K562 (cell line): ENCODE measurements around the gene KCNQ2. TPM values are rescaled to one million over a fixed set of nuclear protein-coding genes. Genes with fewer than 3 reads are reported as not detected.
A peak's percentile ranks its signal among the peaks of the same experiment; 100 is the strongest.

Experiments
- ATAC-seq: fragments of 200-7000 bp; cut with Tn5 transposase; 3 replicates; pipeline ENCODE4 v1.9.1; 2020; ENCODE audit warnings: moderate library complexity
- BruUV-seq: library from RNA; stranded (reverse); fragments of 400-500 nt; replicated peaks from 2 replicates; lab custom pipeline; 2021; lab: Mats Ljungman, UMichigan
- CTCF ChIA-PET: fragments of 300-600 bp; formaldehyde crosslinking; extraction: SDS; loops from one replicate; lab custom pipeline; 2021; ENCODE audit warnings: low intra/inter-chr PET ratio; lab: Yijun Ruan, JAX
- POLR2A ChIA-PET: fragments of 300-600, 350-650 bp; sonication (Branson Sonifier 250); formaldehyde crosslinking; extraction: SDS; loops from one replicate; lab custom pipeline; 2021; ENCODE audit warnings: antibody characterized with exemption, inconsistent platforms; lab: Yijun Ruan, JAX
- DNase-seq, 4 experiments: peaks; one replicate each; pipeline versions ENCODE4 v3.0.0 to v3.0.0-alpha.2; 2011 to 2018; ENCODE audit warnings: low spot score in 3 of 4, mixed read lengths in 3 of 4; ENCODE audit errors: extremely low read depth in 1 of 4
- FAIRE-seq: peaks from 2 replicates; lab custom pipeline; 2011; peaks lifted over from hg19 to GRCh38; lab: Jason Lieb, UNC
- H2AFZ ChIP-seq: 2 replicates; pipeline ENCODE4 v1.6.0; 2011; ENCODE audit warnings: low read depth, low read length, control low read depth, inconsistent platforms
- H3K27ac ChIP-seq: fragments of 200-600 bp; 3 replicates; pipeline ENCODE4 v1.8.0; 2011; ENCODE audit warnings: low read depth, mild to moderate bottlenecking, control low read depth, inconsistent platforms, low read length, moderate library complexity, mixed read lengths; ENCODE audit errors: extremely low read depth
- H3K27me3 ChIP-seq, 2 experiments: fragments of 300-600 bp in 1 of 2; 2 replicates in 1 of 2; 3 replicates in 1 of 2; pipeline versions ENCODE4 v1.6.0 to v1.8.0; 2011; ENCODE audit warnings: inconsistent platforms in 2 of 2, low read length in 2 of 2, mild to moderate bottlenecking in 1 of 2, mixed read lengths in 1 of 2, moderate library complexity in 1 of 2; ENCODE audit not compliant: control insufficient read depth in 2 of 2, insufficient read depth in 2 of 2
- H3K36me3 ChIP-seq: fragments of 300-600 bp; 3 replicates; pipeline ENCODE4 v1.8.0; 2011; ENCODE audit warnings: mild to moderate bottlenecking, low read length, inconsistent platforms; ENCODE audit not compliant: control insufficient read depth, insufficient read depth
- H3K4me1 ChIP-seq, 2 experiments: fragments of 200-600 bp in 1 of 2; replicated peaks in 1 of 2; 2 replicates in 1 of 2; 3 replicates in 1 of 2; pipeline versions ENCODE4 v1.5.1 to v1.8.0; 2011; ENCODE audit warnings: inconsistent platforms in 2 of 2, low read length in 2 of 2, mild to moderate bottlenecking in 1 of 2, mixed read lengths in 1 of 2, moderate library complexity in 1 of 2; ENCODE audit not compliant: control insufficient read depth in 2 of 2, insufficient read depth in 2 of 2
- H3K4me2 ChIP-seq: 2 replicates; pipeline ENCODE4 v1.6.1; 2011; ENCODE audit warnings: low read length, control low read depth, inconsistent platforms, mixed read lengths; ENCODE audit not compliant: insufficient read depth
- H3K4me3 ChIP-seq: fragments of 200-600 bp; sonication (generic), shearing (Covaris generic); 2 replicates; pipeline ENCODE4 v1.5.1; 2016; ENCODE audit warnings: control low read depth, inconsistent platforms
- H3K79me2 ChIP-seq: fragments of 200-600 bp; 3 replicates; pipeline ENCODE4 v1.8.0; 2011; ENCODE audit warnings: low read length, inconsistent platforms; ENCODE audit not compliant: control insufficient read depth, insufficient read depth
- H3K9ac ChIP-seq, 2 experiments: 2 replicates each; pipeline versions ENCODE4 v1.6.0 to v1.6.1; 2011; ENCODE audit warnings: low read depth in 2 of 2, low read length in 2 of 2, control low read depth in 1 of 2, inconsistent platforms in 1 of 2, mild to moderate bottlenecking in 1 of 2, mixed read lengths in 1 of 2; ENCODE audit not compliant: insufficient read depth in 1 of 2
- H3K9me1 ChIP-seq: one replicate; pipeline ENCODE4 v1.6.0; 2011; ENCODE audit warnings: inconsistent platforms, mild to moderate bottlenecking, low read length, moderate library complexity; ENCODE audit not compliant: control insufficient read depth, insufficient read depth
- H3K9me3 ChIP-seq: replicated peaks from 2 replicates; pipeline ENCODE4 v1.5.1; 2011; ENCODE audit warnings: low read depth, low read length, inconsistent platforms; ENCODE audit not compliant: control insufficient read depth, insufficient read depth
- H4K20me1 ChIP-seq: replicated peaks from 2 replicates; pipeline ENCODE4 v1.6.1; 2011; ENCODE audit warnings: low read length, inconsistent platforms, mixed read lengths; ENCODE audit not compliant: control insufficient read depth, insufficient read depth
- ATF1 ChIP-seq, 2 experiments: fragments of 450-650 bp in 1 of 2; IDR thresholded peaks; 2 replicates each; pipeline ENCODE4 v1.6.1; 2016; ENCODE audit warnings: missing compliant biosample characterization in 1 of 2, missing genetic modification characterization in 1 of 2
- EHMT2 ChIP-seq: fragments of 450-650 bp; IDR thresholded peaks from 2 replicates; pipeline ENCODE4 v1.6.1; 2018; ENCODE audit warnings: antibody characterized with exemption
- GABPA ChIP-seq: fragments of 200-800 bp; sonication (Bioruptor generic); conservative IDR thresholded peaks from 2 replicates; pipeline ENCODE4 v1.6.1; 2016; ENCODE audit warnings: low read depth, missing genetic modification characterization, missing compliant biosample characterization
- HNRNPH1 ChIP-seq: fragments of 200-400 bp; formaldehyde crosslinking; optimal IDR thresholded peaks from 2 replicates; pipeline ENCODE3; 2017; ENCODE audit warnings: low read depth, mild to moderate bottlenecking, low read length, moderate library complexity
- KHSRP ChIP-seq: fragments of 450-650 bp; IDR thresholded peaks from 2 replicates; pipeline ENCODE4 v1.6.1; 2017
- NFIC ChIP-seq: fragments of 450-650 bp; IDR thresholded peaks from 2 replicates; pipeline ENCODE4 v1.6.1; 2017; ENCODE audit warnings: mild to moderate bottlenecking, inconsistent platforms
- NKRF ChIP-seq: fragments of 450-650 bp; IDR thresholded peaks from 2 replicates; pipeline ENCODE4 v1.6.1; 2016; ENCODE audit warnings: borderline replicate concordance
- ZNF253 ChIP-seq: fragments of 250-450 bp; sonication (Bioruptor Pico); conservative IDR thresholded peaks from 2 replicates; pipeline ENCODE4 v1.6.1; 2021; ENCODE audit warnings: mild to moderate bottlenecking
- WGBS: fragments of 100-300 bp; shearing (Covaris generic); methylation state at CpG from one replicate; pipeline ENCODE4 v1.1.6; 2016; ENCODE audit warnings: low coverage, mixed read lengths; ENCODE audit not compliant: insufficient coverage; ENCODE audit errors: missing lambda C conversion rate; 5-methylcytosine and 5-hydroxymethylcytosine counted together
- in situ Hi-C: fragments of 300-500 bp; cut with MboI; formaldehyde crosslinking; loops from 4 replicates; pipeline ENCODE4 v1.15.0; 2018; ENCODE audit warnings: inconsistent platforms, mixed read lengths
- intact Hi-C: fragments of 100-400 bp; cut with micrococcal nuclease; formaldehyde crosslinking; loops from 2 replicates; pipeline ENCODE4 v1.14.2; 2022
- polyA plus RNA-seq, 8 experiments: library from polyadenylated mRNA; depleted of rRNA in 4 of 8; stranded (reverse) in 5 of 8; unstranded in 3 of 8; fragments of >200 nt; fragmentation: Nextera tagmentation in 2 of 8; fragmentation: Illumina TruSeq in 1 of 8; extraction: Ambion mirVana in 2 of 8; extraction: Trizol in 1 of 8; gene quantifications; 2 replicates each; pipeline versions ENCODE4 v1.2.1 to v1.2.3, GENCODE V29; 2011 to 2014; ENCODE audit warnings: inconsistent platforms in 1 of 8, missing spikeins in 1 of 8
- total RNA-seq, 7 experiments: library from RNA; depleted of rRNA in 6 of 7; stranded (reverse); fragments of >200 nt in 6 of 7; fragmentation: Illumina TruSeq in 2 of 7; extraction: Trizol in 2 of 7; gene quantifications; 2 replicates each; pipeline versions ENCODE4 v1.2.1 to v1.2.3, GENCODE V29; 2011 to 2021; ENCODE audit warnings: low replicate concordance in 1 of 7
- TF ChIP-seq, protein P1 (sequence below): fragments of 450-650 bp; IDR thresholded peaks from 2 replicates; pipeline ENCODE4 v1.6.1; 2016; ENCODE audit warnings: low read depth, mild to moderate bottlenecking, moderate library complexity
- TF ChIP-seq, protein P2 (sequence below): fragments of 450-650 bp; conservative IDR thresholded peaks from 2 replicates; pipeline ENCODE4 v1.6.1; 2016; ENCODE audit warnings: missing genetic modification characterization, low read depth, mild to moderate bottlenecking, missing compliant biosample characterization, moderate library complexity

The KCNQ2 gene
- total and polyA plus RNA-seq, 9 of the 15 experiments (the other 6 are each of a cell fraction or from before 2014, with no cell fraction given) = 0.13 to 0.16 TPM; not detected in 7

- TF ChIP-seq KHSRP = no peak
- TF ChIP-seq ATF1 (CRISPR knock-in tag; IDR thresholded peaks at IDR 0.05) = no peak
- TF ChIP-seq ATF1 (tag; IDR thresholded peaks at IDR 0.05) = no peak
- no peak for TF ChIP-seq GABPA
- TF ChIP-seq EHMT2 = no peak
- TF ChIP-seq, protein P1, sequence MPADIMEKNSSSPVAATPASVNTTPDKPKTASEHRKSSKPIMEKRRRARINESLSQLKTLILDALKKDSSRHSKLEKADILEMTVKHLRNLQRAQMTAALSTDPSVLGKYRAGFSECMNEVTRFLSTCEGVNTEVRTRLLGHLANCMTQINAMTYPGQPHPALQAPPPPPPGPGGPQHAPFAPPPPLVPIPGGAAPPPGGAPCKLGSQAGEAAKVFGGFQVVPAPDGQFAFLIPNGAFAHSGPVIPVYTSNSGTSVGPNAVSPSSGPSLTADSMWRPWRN = no peak
- TF ChIP-seq, all 486 proteins: peak for 0
Observed at GRCh38 chr20:63491078-63491477, 18.6 kb upstream of the KCNQ2 start (continued).

DNA sequence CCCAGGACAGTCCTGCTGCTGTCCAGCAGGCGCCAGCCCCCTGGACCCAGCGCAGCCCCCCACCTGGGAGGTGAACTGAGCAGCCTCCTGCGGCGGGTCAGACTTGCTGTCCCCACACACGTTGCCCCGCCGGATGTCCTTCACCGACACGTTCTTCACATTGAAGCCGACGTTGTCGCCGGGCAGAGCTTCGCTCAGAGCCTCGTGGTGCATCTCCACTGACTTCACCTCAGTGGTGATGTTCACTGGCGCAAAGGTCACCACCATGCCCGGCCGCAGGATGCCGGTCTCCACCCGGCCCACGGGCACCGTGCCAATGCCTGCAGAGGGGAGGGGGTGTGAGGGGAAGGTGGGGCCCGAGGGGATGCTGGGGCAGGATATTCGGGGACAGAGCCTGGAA, 18.0 kb upstream of the KCNQ2 start:
- Histone ChIP-seq H3K79me2 (no peaks in the 10 kb centered on the region), H3K4me1 (peaks cover 0 to 27% of the 10 kb centered on the region in 2 experiments; a peak in 2 of 5 replicates), H3K27me3 (no peaks in the 10 kb centered on the region), H3K27ac (no peak overlapping the region), H3K36me3 (no peaks in the 10 kb centered on the region), H3K4me2 (no peak overlapping the region), H3K4me3 (no peak overlapping the region), H4K20me1 (peaks cover 11% of the 10 kb centered on the region), H3K9me1 (no peaks in the 10 kb centered on the region), H3K9ac (no peak overlapping the region), H3K9me3 (no peaks in the 10 kb centered on the region), H2AFZ (no peak overlapping the region)
- DNase-seq = no peak
- intact Hi-C loops (no loop called here), in situ Hi-C loops (no loop called here)
- no peak for FAIRE-seq
- WGBS = 40% methylated on average over 19 of the region's 24 CpGs
- BruUV-seq = no TSS peak
- ChIA-PET CTCF (no interaction called here), POLR2A (no interaction called here)
- no peak for ATAC-seq
- TF ChIP-seq ZNF253 (no peak), NFIC (peak; percentile 30; the same call in 1 of the 2 replicates), HNRNPH1 (no peak), NKRF (no peak)
- TF ChIP-seq, protein P2, sequence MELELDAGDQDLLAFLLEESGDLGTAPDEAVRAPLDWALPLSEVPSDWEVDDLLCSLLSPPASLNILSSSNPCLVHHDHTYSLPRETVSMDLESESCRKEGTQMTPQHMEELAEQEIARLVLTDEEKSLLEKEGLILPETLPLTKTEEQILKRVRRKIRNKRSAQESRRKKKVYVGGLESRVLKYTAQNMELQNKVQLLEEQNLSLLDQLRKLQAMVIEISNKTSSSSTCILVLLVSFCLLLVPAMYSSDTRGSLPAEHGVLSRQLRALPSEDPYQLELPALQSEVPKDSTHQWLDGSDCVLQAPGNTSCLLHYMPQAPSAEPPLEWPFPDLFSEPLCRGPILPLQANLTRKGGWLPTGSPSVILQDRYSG (tag) = no peak
